Body of pancreas (tissue), 4 donors: ENCODE results near the gene HSPA1B. TPM values are rescaled to one million over a fixed set of nuclear protein-coding genes. Genes with fewer than 3 reads are reported as not detected.

Source experiments
- ATAC-seq: fragments of 150-250 bp; one replicate; pipeline ENCODE4 v1.9.1; 2016
- DNase-seq, 4 donors: peaks; one replicate each; pipeline ENCODE4 v3.0.0-alpha.2; 2019
- H3K27ac ChIP-seq, 4 donors: fragments of 200-600 bp; sonication (generic); 1 replicate in 3 of 4; 2 replicates in 1 of 4; pipeline versions ENCODE4 v1.5.1 to v1.6.1; 2016 to 2019; ENCODE audit warnings: mild to moderate bottlenecking in 1 of 4, mixed read lengths in 1 of 4, moderate library complexity in 1 of 4
- H3K27me3 ChIP-seq, 2 donors: fragments of 200-600 bp; sonication (generic); one replicate each; pipeline ENCODE4 v1.6.0; 2016; ENCODE audit warnings: mild to moderate bottlenecking in 1 of 2
- H3K36me3 ChIP-seq, 2 donors: fragments of 200-600 bp; sonication (generic); replicated peaks in 1 of 2; 2 replicates each; pipeline ENCODE4 v1.5.1; 2016; ENCODE audit warnings: low read depth in 2 of 2; ENCODE audit not compliant: insufficient read depth in 1 of 2
- H3K4me1 ChIP-seq: fragments of 200-600 bp; sonication (generic); one replicate; pipeline ENCODE4 v1.6.0; 2016
- H3K4me3 ChIP-seq, 2 donors: fragments of 200-600 bp; sonication (generic); 1 replicate in 1 of 2; 2 replicates in 1 of 2; pipeline ENCODE4 v1.5.1; 2016 to 2019
- H3K9me3 ChIP-seq, 3 donors: fragments of 200-600 bp; sonication (generic); 1 replicate in 2 of 3; 2 replicates in 1 of 3; pipeline ENCODE4 v1.5.1; 2016
- CTCF ChIP-seq, 7 experiments: fragments of 450-650 bp in 4 of 7; fragments of 200-600 bp in 3 of 7; sonication (generic) in 3 of 7; IDR thresholded peaks; one replicate each; pipeline ENCODE4 v1.5.1; 2016 to 2019; ENCODE audit warnings: antibody characterized with exemption in 7 of 7
- POLR2A ChIP-seq, 3 donors: fragments of 450-650 bp; IDR thresholded peaks; one replicate each; pipeline ENCODE4 v1.6.1; 2016; ENCODE audit warnings: antibody characterized with exemption in 3 of 3, mild to moderate bottlenecking in 2 of 3
- WGBS, 2 donors: methylation state at CpG; one replicate each; pipeline ENCODE4 v1.1.5; 2017; 5-methylcytosine and 5-hydroxymethylcytosine counted together
- intact Hi-C: fragments of 100-400 bp; cut with DNase I; formaldehyde crosslinking; loops from one replicate; pipeline ENCODE4 v1.15.1; 2023
- total RNA-seq, 2 donors: library from RNA; depleted of rRNA; stranded (reverse); fragments of >200 nt; gene quantifications; one replicate each; pipeline ENCODE4 v1.1.0, GENCODE V29; 2016

Gene HSPA1B
- total RNA-seq, 2 donors from 2014 or later: 87.0 to 131 TPM

GRCh38 chr6:31869343-31869742, 41.8 kb downstream of the HSPA1B start:
- H3K9me3 ChIP-seq: no peaks in the 10 kb centered on the region
- DNase-seq (no peak), ATAC-seq (no peak)
- 69 to 80% methylated on average over 6 to 8 of the region's 8 CpGs for whole genome bisulfite sequencing, 2 donors
- no peaks in the 10 kb centered on the region for H3K27me3 ChIP-seq
- peaks cover under 1% of the 10 kb centered on the region for H3K4me1 ChIP-seq
- no peak for TF ChIP-seq POLR2A (IDR thresholded peaks at IDR 0.05)
- TF ChIP-seq CTCF (IDR thresholded peaks at IDR 0.05): no peak
- H3K27ac ChIP-seq: no peak overlapping the region
- intact Hi-C loops: no loop called here
- H3K4me3 ChIP-seq: no peak overlapping the region
- no peaks in the 10 kb centered on the region for H3K36me3 ChIP-seq

- intact Hi-C loops: no loop called here
- WGBS, 2 donors: 75 to 85% methylated on average over 7 to 16 of the region's 16 CpGs
- no peak for TF ChIP-seq POLR2A (IDR thresholded peaks at IDR 0.05)
- TF ChIP-seq CTCF (IDR thresholded peaks at IDR 0.05): no peak
- Histone ChIP-seq H3K27ac (no peak overlapping the region), H3K27me3 (no peaks in the 10 kb centered on the region), H3K4me1 (no peaks in the 10 kb centered on the region), H3K4me3 (no peak overlapping the region), H3K9me3 (no peaks in the 10 kb centered on the region), H3K36me3 (no peaks in the 10 kb centered on the region)
- ATAC-seq: no peak
- no peak for DNase-seq
These were observed 42.9 kb downstream of the HSPA1B start for GRCh38 chr6:31870385-31870921.

- TF ChIP-seq POLR2A (IDR thresholded peaks at IDR 0.05) (no peak), CTCF (IDR thresholded peaks at IDR 0.05) (no peak)
- no peaks in the 10 kb centered on the region for H3K36me3 ChIP-seq
- no peaks in the 10 kb centered on the region for H3K27me3 ChIP-seq
- WGBS, 2 donors: 53 to 54% methylated on average over 8 to 9 of the region's 9 CpGs
- DNase-seq (no peak), ATAC-seq (no peak)
- H3K4me1 ChIP-seq: no peaks in the 10 kb centered on the region
- H3K9me3 ChIP-seq: no peaks in the 10 kb centered on the region
- intact Hi-C loops: no loop called here
- H3K4me3 ChIP-seq: no peak overlapping the region
- no peak overlapping the region for H3K27ac ChIP-seq
These were observed 43.6 kb downstream of the HSPA1B start for GRCh38 chr6:31871046-31871659.

- H3K9me3 ChIP-seq: no peaks in the 10 kb centered on the region
- no peak for DNase-seq
- intact Hi-C loops: no loop called here
- peaks cover 20% of the 10 kb centered on the region for H3K4me1 ChIP-seq
- no peak for TF ChIP-seq CTCF (IDR thresholded peaks at IDR 0.05)
- TF ChIP-seq POLR2A (IDR thresholded peaks at IDR 0.05): no peak
- WGBS, 2 donors: 43 to 54% methylated on average over 4 of the region's 4 CpGs
- H3K27me3 ChIP-seq: no peaks in the 10 kb centered on the region
- no peak overlapping the region for H3K4me3 ChIP-seq
- no peak for ATAC-seq
- H3K27ac ChIP-seq: no peak overlapping the region
- no peaks in the 10 kb centered on the region for H3K36me3 ChIP-seq
These were observed 46.6 kb downstream of the HSPA1B start for GRCh38 chr6:31874084-31874670.
